ENCODE results near the gene OST4.
"Not testable (repeated sequence)": the region's sequence is repeated elsewhere in the genome, so short reads cannot be mapped to it uniquely, and the experiment has no call there.

OST4 gene

DNA sequence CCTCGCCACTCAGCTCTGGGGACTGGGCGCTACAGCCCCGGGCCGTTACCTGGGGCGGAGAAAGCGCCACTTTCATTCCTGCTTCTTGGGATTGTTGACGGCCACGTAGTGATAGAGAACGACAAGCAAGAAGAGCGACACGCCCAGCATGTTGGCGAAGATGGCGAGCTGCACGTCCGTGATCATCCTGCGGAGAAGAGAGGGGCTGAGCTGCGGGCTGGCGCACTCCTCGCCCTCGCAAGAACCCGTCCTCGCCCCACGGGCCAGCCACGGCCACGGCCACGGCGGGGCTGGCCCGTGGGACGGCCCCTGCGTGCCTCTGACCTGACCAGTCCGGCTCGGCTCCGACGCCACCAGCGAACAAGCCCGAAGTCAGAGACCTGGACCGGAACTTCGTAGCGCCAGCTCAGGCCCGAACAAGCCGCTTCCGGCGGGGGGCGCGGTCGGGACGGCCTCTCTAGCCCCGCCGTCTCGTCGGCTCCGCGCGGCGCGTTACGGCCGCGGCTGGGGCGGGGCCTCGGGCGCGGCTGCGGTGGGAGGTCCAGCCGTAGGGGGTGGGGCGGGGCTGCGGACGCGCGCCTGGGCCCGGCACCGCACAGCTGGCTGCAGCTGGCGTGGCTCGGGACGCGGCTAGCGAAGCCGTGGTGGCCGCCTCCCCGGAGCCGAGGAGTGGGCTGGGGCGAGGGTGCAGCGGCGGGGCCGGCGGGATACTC is at the start of gene OST4:
Gene OST4 (minus strand): TSS at position 378 of the 713 bp plus-strand sequence.
- no peak for FAIRE-seq

DNA sequence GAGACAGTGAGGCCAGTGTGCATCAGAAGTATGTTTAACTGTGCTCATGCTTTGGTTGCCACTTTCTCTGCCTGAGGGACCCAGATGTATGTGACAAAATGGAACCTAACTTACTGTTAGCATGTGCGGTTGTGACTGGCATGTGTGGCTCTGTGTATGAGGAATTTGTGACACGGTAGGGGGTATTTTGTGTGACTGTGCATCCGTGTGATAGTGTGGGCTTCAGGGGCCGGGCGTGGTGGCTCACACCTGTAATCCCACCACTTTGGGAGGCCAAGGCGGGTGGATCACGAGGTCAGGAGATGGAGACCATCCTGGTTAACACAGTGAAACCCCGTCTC is 47.8 kb upstream of the OST4 start:
- FAIRE-seq = not testable (repeated sequence)

- no peak for FAIRE-seq
These were observed 47.3 kb upstream of the OST4 start, which contains the start of gene CGREF1 for GRCh38 chr2:27118525-27119329. Gene CGREF1 (minus strand): TSS chr2:27119128. CDS start chr2:27104366, 14,762 bp downstream.

DNA sequence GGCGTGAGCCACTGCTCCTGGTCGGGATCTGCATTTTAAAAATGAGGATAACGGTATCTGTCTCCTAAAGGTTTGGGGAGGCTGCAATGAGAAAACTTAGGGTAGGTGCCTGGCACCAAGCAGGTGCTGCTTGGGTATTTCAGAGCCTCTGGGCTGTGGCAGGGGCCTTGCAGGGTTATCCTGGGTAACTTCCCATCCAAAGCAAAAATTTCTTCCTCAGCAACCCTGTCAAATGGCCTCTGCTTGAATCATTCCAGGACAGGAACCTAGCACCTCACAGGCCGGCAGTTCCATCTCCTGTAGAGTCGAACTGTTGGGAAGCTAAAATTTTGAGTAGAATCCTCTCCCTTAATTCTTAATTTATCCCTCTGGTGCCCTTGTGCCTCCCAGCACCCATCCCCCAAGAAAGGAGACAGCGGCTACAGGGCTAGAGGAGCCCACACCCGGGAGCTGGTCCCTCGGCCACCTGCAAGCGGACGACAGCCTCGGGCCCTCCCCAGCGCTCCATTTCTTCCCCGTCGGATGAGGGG is 46.6 kb upstream of the OST4 start:
- no peak for FAIRE-seq

- FAIRE-seq = no peak
These were observed 44.1 kb upstream of the OST4 start for GRCh38 chr2:27115519-27115918.

GRCh38 chr2:27111392-27112078 is 40.1 kb upstream of the OST4 start:
- not testable (repeated sequence) for FAIRE-seq

DNA sequence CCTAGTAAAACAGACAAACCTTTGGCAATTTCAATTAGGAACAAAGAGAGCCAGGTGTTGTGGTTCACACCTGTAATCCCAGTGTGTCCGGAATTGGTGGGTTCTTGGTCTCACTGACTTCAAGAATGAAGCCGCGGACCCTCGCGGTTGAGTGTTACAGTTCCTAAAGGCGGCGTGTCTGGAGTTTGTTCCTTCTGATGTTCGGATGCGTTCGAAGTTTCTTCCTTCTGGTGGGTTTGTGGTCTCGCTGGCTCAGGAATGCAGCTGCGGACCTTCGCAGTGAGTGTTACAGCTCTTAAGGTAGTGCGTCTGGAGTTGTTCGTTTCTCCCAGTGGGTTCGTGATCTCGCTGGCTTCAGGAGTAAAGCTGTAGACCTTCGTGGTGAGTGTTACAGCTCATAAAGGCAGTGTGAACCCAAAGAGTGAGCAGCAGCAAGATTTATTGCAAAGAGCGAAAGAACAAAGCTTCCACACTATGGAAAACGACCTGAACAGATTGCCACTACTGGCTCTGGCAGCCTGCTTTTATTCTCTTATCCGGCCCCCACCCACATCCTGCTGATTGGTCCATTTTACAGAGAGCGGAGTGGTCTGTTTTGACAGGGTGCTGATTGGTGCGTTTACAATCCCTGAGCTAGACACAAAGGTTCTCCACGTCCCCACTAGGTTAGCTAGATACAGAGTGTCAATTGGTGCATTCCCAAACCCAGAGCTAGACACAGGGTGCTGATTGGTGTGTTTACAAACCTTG is 39.3 kb upstream of the OST4 start:
- not testable (repeated sequence) for FAIRE-seq

- FAIRE-seq = no peak
These were observed 37.6 kb upstream of the OST4 start for GRCh38 chr2:27109083-27109482.

GRCh38 chr2:27108221-27108620 is 36.8 kb upstream of the OST4 start:
- no peak for FAIRE-seq

DNA sequence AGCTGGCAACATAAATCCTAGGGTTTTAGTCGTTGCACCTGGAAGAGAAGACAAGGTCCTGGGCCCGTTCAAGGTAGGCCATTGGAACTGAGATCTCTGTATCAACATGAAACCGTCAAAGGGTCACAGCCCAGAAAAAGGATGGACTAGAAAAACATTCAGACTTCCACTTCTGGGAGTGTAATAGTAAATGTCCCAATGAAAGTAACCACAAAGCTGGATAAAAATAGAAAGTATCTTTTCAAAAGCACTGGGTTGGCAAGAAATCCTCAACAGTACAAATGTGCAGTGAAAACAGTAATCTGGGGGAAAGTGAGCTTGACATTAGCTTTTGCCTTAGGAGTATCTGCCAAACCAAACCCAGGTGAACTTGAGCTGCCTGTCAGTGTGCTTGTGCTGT is 34.5 kb upstream of the OST4 start:
- no peak for FAIRE-seq

- no peak for FAIRE-seq
These were observed 30.9 kb upstream of the OST4 start for GRCh38 chr2:27102329-27102728.

DNA sequence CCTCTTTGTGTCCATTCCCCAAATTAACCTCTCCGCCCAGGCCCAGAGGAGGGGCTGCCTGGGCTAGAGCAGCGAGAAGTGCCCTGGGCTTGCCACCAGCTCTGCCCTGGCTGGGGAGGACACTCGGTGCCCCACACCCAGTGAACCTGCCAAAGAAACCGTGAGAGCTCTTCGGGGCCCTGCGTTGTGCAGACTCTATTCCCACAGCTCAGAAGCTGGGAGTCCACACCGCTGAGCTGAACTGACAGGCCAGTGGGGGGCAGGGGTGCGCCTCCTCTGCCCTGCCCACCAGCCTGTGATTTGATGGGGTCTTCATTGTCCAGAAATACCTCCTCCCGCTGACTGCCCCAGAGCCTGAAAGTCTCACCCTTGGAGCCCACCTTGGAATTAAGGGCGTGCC is 28.6 kb upstream of the OST4 start:
- FAIRE-seq = no peak

GRCh38 chr2:27099334-27099955 is 28.0 kb upstream of the OST4 start:
- FAIRE-seq = no peak

- FAIRE-seq = no peak
These were observed 25.9 kb upstream of the OST4 start for GRCh38 chr2:27097341-27097740.

- FAIRE-seq = no peak
These were observed 25.4 kb upstream of the OST4 start for GRCh38 chr2:27096748-27097297.

- FAIRE-seq = no peak
These were observed 24.5 kb upstream of the OST4 start for GRCh38 chr2:27095745-27096651.

DNA sequence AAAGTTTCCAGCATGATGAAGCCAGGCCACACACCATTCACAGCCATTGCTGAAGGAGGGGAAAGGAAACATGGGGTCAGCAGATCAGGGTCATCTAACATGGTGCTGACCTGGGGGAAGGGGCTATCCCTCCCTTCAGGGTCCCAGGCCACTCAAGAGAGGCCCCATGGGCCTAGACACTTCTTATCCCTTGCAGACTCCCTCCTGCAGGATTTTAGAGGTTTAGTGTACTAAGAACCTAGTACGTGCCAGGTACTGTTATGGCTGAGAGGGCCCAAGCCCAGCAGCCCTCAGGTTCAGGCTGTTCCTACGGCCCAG is 23.9 kb upstream of the OST4 start:
- no peak for FAIRE-seq

DNA sequence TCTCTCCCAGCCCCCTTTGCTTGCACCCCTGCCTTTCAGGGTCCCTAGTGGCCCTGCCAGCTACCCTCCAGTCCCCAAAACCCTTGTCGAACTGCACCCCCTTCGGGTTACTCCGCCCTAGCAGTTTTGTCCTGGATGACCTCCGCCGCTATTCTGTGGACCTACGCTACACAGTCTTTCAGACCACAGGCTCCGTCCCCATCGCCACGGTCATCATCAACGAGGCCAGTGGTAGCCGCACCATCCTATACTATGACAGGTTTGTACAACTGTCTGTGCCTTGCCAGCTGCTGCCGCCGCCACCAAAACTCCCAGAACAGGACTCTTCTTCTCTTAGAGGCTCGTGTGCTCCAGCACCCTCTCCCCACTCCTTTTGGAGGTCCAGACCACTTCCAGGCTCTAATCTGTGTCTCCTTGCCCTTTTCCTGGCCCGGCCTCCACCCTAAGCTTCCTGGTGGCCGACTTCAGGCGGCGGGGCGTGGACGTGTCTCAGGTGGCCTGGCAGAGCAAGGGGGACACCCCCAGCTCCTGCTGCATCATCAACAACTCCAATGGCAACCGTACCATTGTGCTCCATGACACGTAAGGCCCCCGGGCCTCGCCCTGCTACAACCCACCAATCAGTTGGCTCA is 23.0 kb upstream of the OST4 start:
- FAIRE-seq = no peak

- no peak for FAIRE-seq
These were observed 22.2 kb upstream of the OST4 start for GRCh38 chr2:27093430-27094352.

All from islet of Langerhans (tissue), 1 donor.